GM21737 (cell line): ENCODE results near the gene PRDM10.

Source experiments
- ATAC-seq: cut with Tn5 transposase; IDR thresholded peaks from one replicate; pipeline ENCODE4 v1.9.1; 2021; ENCODE audit warnings: mild to moderate bottlenecking, moderate library complexity; ENCODE audit not compliant: unreplicated experiment

Gene PRDM10

DNA sequence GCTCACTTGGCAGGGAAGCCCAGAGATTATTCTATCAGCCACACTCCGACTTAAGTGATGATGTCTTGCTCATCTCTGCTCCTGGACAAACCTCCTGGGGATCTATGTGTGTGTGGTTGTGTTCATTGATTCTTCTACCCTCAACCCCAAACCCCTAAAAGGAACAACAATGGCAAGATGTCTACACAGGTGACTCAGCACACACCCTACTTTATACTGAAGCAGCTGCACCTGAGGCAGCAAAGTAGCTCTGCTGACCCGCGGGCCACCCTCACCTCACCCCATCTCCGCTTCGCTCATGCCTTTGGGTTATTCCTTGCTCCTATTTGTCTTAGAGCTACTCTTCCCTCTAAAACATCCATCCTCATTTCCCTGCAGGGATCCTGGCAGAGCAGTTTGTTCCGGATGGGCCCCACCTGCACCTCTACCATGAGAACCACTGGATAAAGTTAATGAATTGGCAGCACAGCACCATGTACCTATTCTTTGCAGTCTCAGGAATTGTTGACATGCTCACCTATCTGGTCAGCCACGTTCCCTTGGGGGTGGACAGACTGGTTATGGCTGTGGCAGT lies 148.3 kb downstream of the PRDM10 start:
- ATAC-seq = no peak

DNA sequence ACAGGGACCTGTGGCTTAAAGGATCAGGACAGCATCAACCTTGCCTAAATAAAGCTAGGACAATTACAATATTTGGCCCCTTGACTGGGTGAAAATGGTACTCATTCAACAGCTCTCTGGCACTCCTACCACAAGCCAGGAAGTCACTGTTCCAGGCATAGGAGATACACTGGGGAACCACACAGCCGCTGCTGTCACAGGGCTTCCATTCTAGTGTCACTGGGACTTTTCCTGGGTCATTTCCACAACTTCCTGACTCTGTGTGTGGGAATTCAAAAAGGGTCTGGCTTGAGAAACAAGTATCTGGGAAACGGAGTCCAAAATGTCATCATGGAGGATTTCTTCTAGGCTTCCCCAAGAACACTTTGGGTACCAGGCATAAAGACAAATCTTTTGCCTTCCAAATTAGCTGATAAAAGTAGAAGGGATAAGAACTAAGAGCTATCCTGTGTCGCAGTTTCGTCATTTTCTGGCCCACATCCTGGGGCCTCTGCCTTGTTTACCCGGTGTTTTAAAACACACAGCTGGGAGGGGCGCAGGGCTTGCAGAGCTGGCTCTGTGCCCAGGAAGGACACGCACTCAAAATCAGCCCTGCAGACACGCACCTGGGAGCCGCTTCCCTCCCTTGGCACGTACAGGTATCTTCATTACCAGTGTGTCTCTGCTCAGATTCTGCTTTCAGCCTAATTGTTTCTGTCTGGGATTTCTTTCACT lies 149.0 kb downstream of the PRDM10 start:
- ATAC-seq = no peak

DNA sequence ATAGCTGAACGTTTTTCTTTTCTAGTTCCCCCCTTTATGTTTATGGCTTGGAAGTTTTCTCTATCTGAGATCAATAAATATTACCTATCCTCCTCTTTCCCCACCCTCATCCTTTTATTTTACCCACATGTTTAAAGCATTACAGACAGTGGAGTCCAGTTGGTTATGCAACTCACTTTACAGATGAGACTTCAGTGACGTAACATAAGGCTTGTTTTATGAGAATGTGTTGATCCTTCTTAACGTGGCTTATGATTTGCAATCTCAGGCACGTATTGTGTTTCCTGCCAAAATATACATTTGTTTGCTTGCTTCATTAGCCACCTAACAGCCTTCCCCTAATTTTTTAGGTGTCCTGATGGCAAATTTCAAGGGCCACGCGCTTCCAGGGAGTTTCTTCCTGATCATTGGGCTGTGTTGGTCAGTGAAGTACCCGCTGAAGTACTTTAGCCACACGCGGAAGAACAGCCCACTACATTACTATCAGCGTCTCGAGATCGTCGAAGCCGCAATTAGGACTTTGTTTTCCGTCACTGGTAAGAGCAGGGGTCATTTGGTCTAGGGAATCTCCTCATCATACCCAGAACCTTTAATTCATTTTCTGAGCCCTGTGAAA lies 150.4 kb downstream of the PRDM10 start:
- no peak for ATAC-seq
